Kidney (tissue), 14 donors: ENCODE measurements around the gene DNAJC12. TPM values are rescaled to one million over a fixed set of nuclear protein-coding genes. Genes with fewer than 3 reads are reported as not detected.

Experiments
- DNase-seq, 5 donors: peaks; one replicate each; pipeline ENCODE4 v3.0.0-alpha.2; 2013 to 2020
- FAIRE-seq: peaks from 2 replicates; lab custom pipeline; 2012; peaks lifted over from hg19 to GRCh38; lab: Jason Lieb, UNC
- H3K27ac ChIP-seq, 2 donors: one replicate each; pipeline ENCODE4 v1.7.0; 2013; ENCODE audit warnings: low read depth in 2 of 2, low read length in 2 of 2, inconsistent platforms in 1 of 2
- H3K27me3 ChIP-seq: one replicate; pipeline ENCODE4 v1.7.1; 2013; ENCODE audit warnings: low read length, inconsistent platforms; ENCODE audit not compliant: control insufficient read depth, insufficient read depth
- H3K36me3 ChIP-seq, 3 donors: one replicate each; pipeline versions ENCODE4 v1.7.0 to v1.7.1; 2013; ENCODE audit warnings: low read length in 3 of 3, control low read depth in 1 of 3, inconsistent platforms in 1 of 3; ENCODE audit not compliant: insufficient read depth in 3 of 3, control insufficient read depth in 2 of 3
- H3K4me1 ChIP-seq, 3 donors: one replicate each; pipeline versions ENCODE4 v1.7.0 to v1.7.1; 2013; ENCODE audit warnings: low read length in 3 of 3, inconsistent platforms in 1 of 3, low read depth in 1 of 3; ENCODE audit not compliant: control insufficient read depth in 2 of 3, insufficient read depth in 2 of 3
- H3K4me3 ChIP-seq, 3 donors: one replicate each; pipeline versions ENCODE4 v1.7.0 to v1.8.1; 2013; ENCODE audit warnings: low read length in 3 of 3, control low read depth in 1 of 3, inconsistent platforms in 1 of 3
- H3K9ac ChIP-seq, 3 donors: one replicate each; pipeline versions ENCODE4 v1.7.0 to v1.7.1; 2013; ENCODE audit warnings: low read length in 3 of 3, control low read depth in 1 of 3, inconsistent platforms in 1 of 3
- H3K9me3 ChIP-seq, 3 donors: one replicate each; pipeline versions ENCODE4 v1.7.0 to v1.7.1; 2013; ENCODE audit warnings: low read length in 3 of 3, control low read depth in 1 of 3, inconsistent platforms in 1 of 3; ENCODE audit not compliant: control insufficient read depth in 2 of 3, insufficient read depth in 1 of 3
- intact Hi-C: fragments of 100-400 bp; cut with DNase I; formaldehyde crosslinking; loops from one replicate; pipeline ENCODE4 v1.11.1; 2022
- polyA plus RNA-seq: library from polyadenylated mRNA; stranded (reverse); fragments of 350-450 nt; fragmentation: Illumina TruSeq; extraction: RNeasy Lipid Tissue Mini Kit (QIAGEN cat#74804); gene quantifications from one replicate; pipeline ENCODE4 v1.2.3, GENCODE V29; 2014; ENCODE audit warnings: low read depth, low replicate concordance; ENCODE audit not compliant: insufficient read depth
- total RNA-seq: library from RNA; stranded (reverse); fragmentation: NEBNext Ultra II Directional; extraction: Animal tissue kit (Norgen Biotek cat#: 25700); gene quantifications from one replicate; pipeline ENCODE4 v1.2.1, GENCODE V29; 2021
- TF ChIP-seq, protein P1 (sequence below): IDR thresholded peaks from 3 replicates; pipeline ENCODE4 v1.5.1; 2012; ENCODE audit warnings: mild to moderate bottlenecking, moderate library complexity, borderline replicate concordance; ENCODE audit not compliant: insufficient read depth; ENCODE audit errors: extremely low read depth
- donor health status: control.
- donor health status: control.
- donor health status: control.
- donor health status: control.
- donor health status: control.
- donor health status: DM: yes; HTN: yes; CAD: no.
- donor health status: Normal renal cell carcinoma (clear cell type).

DNAJC12 gene
- total and polyA plus RNA-seq, 2 donors from 2014 or later, result 2.5 to 33.9 TPM

DNA sequence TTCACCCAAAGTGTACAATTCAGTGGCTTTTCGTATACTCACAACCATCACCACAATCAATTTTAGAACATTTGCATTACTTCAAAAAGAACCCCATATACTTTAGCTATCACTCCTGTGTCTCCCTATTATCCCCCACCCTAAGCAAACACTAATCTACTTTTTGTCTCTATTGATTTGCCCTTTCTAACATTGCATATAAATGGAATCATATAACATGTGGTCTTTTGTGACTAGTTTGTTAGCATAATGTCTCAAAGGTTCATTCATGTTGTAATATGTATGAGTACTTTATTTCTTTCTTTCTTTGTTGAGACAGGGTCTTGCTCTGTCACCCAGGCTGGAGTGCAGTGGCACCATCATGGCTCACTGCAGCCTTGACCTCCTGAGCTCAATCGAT is 21.0 kb upstream of the DNAJC12 start:
- no peak overlapping the region for H3K27ac ChIP-seq
- intact Hi-C loops, result loop anchor here (5.0 kb wide), 1 partner anchor 298 kb away; no protein-coding TSS in a partner anchor
- DNase-seq (no peak), FAIRE-seq (no peak)
- no peaks in the 10 kb centered on the region for H3K27me3 ChIP-seq
- H3K4me1 ChIP-seq, result no peaks in the 10 kb centered on the region
- H3K9ac ChIP-seq, result no peak overlapping the region
- no peaks in the 10 kb centered on the region for H3K9me3 ChIP-seq
- H3K4me3 ChIP-seq, result no peak overlapping the region
- TF ChIP-seq, protein P1, sequence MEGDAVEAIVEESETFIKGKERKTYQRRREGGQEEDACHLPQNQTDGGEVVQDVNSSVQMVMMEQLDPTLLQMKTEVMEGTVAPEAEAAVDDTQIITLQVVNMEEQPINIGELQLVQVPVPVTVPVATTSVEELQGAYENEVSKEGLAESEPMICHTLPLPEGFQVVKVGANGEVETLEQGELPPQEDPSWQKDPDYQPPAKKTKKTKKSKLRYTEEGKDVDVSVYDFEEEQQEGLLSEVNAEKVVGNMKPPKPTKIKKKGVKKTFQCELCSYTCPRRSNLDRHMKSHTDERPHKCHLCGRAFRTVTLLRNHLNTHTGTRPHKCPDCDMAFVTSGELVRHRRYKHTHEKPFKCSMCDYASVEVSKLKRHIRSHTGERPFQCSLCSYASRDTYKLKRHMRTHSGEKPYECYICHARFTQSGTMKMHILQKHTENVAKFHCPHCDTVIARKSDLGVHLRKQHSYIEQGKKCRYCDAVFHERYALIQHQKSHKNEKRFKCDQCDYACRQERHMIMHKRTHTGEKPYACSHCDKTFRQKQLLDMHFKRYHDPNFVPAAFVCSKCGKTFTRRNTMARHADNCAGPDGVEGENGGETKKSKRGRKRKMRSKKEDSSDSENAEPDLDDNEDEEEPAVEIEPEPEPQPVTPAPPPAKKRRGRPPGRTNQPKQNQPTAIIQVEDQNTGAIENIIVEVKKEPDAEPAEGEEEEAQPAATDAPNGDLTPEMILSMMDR, result no peak
- H3K36me3 ChIP-seq, result no peaks in the 10 kb centered on the region

DNA sequence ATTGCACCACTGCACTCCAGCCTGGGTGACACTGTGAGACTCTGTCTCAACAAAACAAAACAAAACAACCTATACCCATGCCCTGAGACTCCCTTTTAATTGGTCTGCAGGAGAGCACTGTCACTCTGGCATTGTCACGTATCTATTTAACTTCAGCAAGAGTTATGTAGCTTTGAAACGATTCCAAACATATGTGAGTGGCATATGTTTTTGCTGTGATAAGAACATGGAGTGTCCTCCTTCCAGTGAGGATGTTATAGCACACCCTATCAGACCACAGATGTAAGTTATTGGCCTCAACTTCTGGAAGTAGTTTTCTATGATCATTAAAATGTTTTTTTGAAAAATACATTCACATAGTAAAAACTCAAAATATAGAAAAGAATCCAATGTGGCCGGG is 15.5 kb upstream of the DNAJC12 start:
- H3K9me3 ChIP-seq, result no peaks in the 10 kb centered on the region
- DNase-seq, result no peak
- no peak overlapping the region for H3K4me3 ChIP-seq
- no peak overlapping the region for H3K27ac ChIP-seq
- no peaks in the 10 kb centered on the region for H3K4me1 ChIP-seq
- H3K9ac ChIP-seq, result no peak overlapping the region
- no peaks in the 10 kb centered on the region for H3K27me3 ChIP-seq
- TF ChIP-seq, protein P1, result no peak
- no peaks in the 10 kb centered on the region for H3K36me3 ChIP-seq
- intact Hi-C loops, result no loop called here
- no peak for FAIRE-seq

DNA sequence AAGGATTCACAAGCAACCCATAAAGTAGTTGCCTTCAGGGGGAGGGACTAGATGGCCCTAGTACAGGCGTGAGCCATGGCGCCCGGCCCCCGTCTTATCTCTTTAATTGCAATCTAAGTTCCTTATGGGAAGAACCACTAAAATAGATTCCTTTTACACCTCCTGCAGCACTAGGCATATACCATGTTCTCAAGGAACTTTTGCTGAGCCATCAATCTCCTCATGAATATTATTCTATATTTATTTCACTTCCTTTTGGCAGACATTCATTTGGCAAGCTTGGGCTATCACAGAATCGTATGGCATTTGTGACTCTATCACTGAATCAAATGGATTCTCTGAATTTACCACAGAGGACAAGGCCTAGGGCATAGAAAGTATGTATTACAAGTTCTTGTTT is 14.8 kb upstream of the DNAJC12 start:
- no peaks in the 10 kb centered on the region for H3K9me3 ChIP-seq
- FAIRE-seq (no peak), DNase-seq (no peak)
- H3K36me3 ChIP-seq, result no peaks in the 10 kb centered on the region
- no peaks in the 10 kb centered on the region for H3K27me3 ChIP-seq
- intact Hi-C loops, result no loop called here
- H3K4me1 ChIP-seq, result no peaks in the 10 kb centered on the region
- no peak overlapping the region for H3K9ac ChIP-seq
- H3K27ac ChIP-seq, result no peak overlapping the region
- H3K4me3 ChIP-seq, result no peak overlapping the region
- TF ChIP-seq, protein P1, result no peak

DNA sequence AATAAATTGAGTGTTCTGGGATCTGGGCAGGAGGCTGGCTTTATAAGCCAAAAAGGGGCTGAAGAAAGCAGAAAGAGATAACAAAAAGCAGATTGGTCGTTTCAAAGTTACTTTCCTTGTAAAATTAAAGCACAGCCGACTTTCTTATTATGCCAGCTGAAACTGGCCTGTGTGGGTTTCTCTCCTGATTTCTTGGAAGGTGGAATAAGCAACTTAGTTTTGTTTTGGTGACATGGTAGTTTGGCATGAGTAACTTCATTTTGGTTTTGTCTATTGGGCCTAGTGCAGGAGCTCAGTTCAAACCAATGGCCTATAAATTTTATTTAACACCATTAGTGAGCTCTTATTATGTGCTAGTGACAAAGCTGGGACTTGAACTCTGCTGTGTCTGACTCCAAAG is 13.2 kb upstream of the DNAJC12 start:
- FAIRE-seq, result no peak
- Histone ChIP-seq H3K27ac (no peak overlapping the region), H3K9ac (no peak overlapping the region), H3K36me3 (no peaks in the 10 kb centered on the region), H3K9me3 (no peaks in the 10 kb centered on the region), H3K4me1 (no peaks in the 10 kb centered on the region), H3K4me3 (no peak overlapping the region), H3K27me3 (no peaks in the 10 kb centered on the region)
- TF ChIP-seq, protein P1, result no peak
- intact Hi-C loops, result no loop called here
- no peak for DNase-seq
